T-cell (primary cell): Measurements from ENCODE around the gene ARHGEF11. TPM values are rescaled to one million over a fixed set of nuclear protein-coding genes. Genes with fewer than 3 reads are reported as not detected.

Experiments used
- ATAC-seq, 4 experiments: fragments of 200-7000 bp in 3 of 4; fragments of 150-1000 bp in 1 of 4; cut with Tn5 transposase; replicated peaks in 1 of 4; 1 replicate in 3 of 4; 2 replicates in 1 of 4; pipeline ENCODE4 v1.10.0; 2021; ENCODE audit warnings: moderate library complexity in 3 of 4, mild to moderate bottlenecking in 2 of 4, moderate number of reproducible peaks in 1 of 4
- CTCF ChIA-PET, 2 donors: fragments of 300-600 bp; sonication (Branson Sonifier 250); formaldehyde crosslinking; loops; one replicate each; lab custom pipeline; 2022; ENCODE audit warnings: antibody characterized with exemption in 2 of 2; lab: Charles Lee
- POLR2A ChIA-PET, 2 donors: fragments of 300-600 bp; sonication (Branson Sonifier 250); formaldehyde crosslinking; loops; one replicate each; lab custom pipeline; 2022; ENCODE audit warnings: antibody characterized with exemption in 2 of 2; lab: Charles Lee
- DNase-seq, 35 experiments: peaks; one replicate each; pipeline versions ENCODE4 v3.0.0 to v3.0.0-alpha.2; 2013 to 2023
- H3K27ac ChIP-seq: one replicate; pipeline ENCODE4 v1.5.1; 2013; ENCODE audit warnings: low read length
- H3K27me3 ChIP-seq, 2 experiments: replicated peaks in 1 of 2; 1 replicate in 1 of 2; 2 replicates in 1 of 2; pipeline versions ENCODE4 v1.6.1 to v1.7.0; 2013; ENCODE audit warnings: low read length in 1 of 2, mixed read lengths in 1 of 2; ENCODE audit not compliant: control insufficient read depth in 2 of 2, insufficient read depth in 2 of 2; ENCODE audit errors: extremely low read depth in 1 of 2
- H3K36me3 ChIP-seq, 2 donors: 1 replicate in 1 of 2; 2 replicates in 1 of 2; pipeline versions ENCODE4 v1.6.1 to v1.7.0; 2013; ENCODE audit warnings: low read length in 1 of 2; ENCODE audit not compliant: control insufficient read depth in 2 of 2, insufficient read depth in 1 of 2; ENCODE audit errors: extremely low read depth in 1 of 2
- H3K4me1 ChIP-seq, 2 experiments: 1 replicate in 1 of 2; 2 replicates in 1 of 2; pipeline versions ENCODE4 v1.6.1 to v1.7.0; 2013; ENCODE audit warnings: low read length in 2 of 2, mixed read lengths in 1 of 2; ENCODE audit not compliant: insufficient read depth in 2 of 2, control insufficient read depth in 1 of 2; ENCODE audit errors: extremely low read depth in 1 of 2
- H3K4me3 ChIP-seq, 2 donors: 1 replicate in 1 of 2; 2 replicates in 1 of 2; pipeline versions ENCODE4 v1.5.1 to v1.7.0; 2013; ENCODE audit warnings: mild to moderate bottlenecking in 2 of 2, low read length in 1 of 2, moderate library complexity in 1 of 2; ENCODE audit not compliant: control insufficient read depth in 1 of 2; ENCODE audit errors: extremely low read depth in 1 of 2
- H3K9me3 ChIP-seq: 2 replicates; pipeline ENCODE4 v1.7.0; 2013
- H3K27ac Mint-ChIP-seq, 2 donors: one replicate each; pipeline ENCODE4 v1.8.0; 2020 to 2021; ENCODE audit warnings: mild to moderate bottlenecking in 2 of 2, mixed read lengths in 2 of 2
- H3K27me3 Mint-ChIP-seq, 2 donors: one replicate each; pipeline ENCODE4 v1.8.0; 2021 to 2022; ENCODE audit warnings: mixed read lengths in 2 of 2
- H3K36me3 Mint-ChIP-seq: one replicate; pipeline ENCODE4 v1.8.0; 2021; ENCODE audit warnings: mixed read lengths
- H3K4me1 Mint-ChIP-seq, 3 donors: one replicate each; pipeline ENCODE4 v1.8.0; 2020 to 2022; ENCODE audit warnings: mixed read lengths in 3 of 3, mild to moderate bottlenecking in 1 of 3
- H3K4me3 Mint-ChIP-seq, 3 donors: one replicate each; pipeline ENCODE4 v1.8.0; 2020 to 2022; ENCODE audit warnings: mild to moderate bottlenecking in 3 of 3, mixed read lengths in 3 of 3, moderate library complexity in 3 of 3
- H3K9me3 Mint-ChIP-seq, 3 donors: one replicate each; pipeline ENCODE4 v1.8.0; 2020 to 2022; ENCODE audit warnings: mixed read lengths in 3 of 3
- WGBS: methylation state at CpG from one replicate; pipeline ENCODE4 v1.1.5; 2013; ENCODE audit warnings: missing lambda C conversion rate; ENCODE audit not compliant: insufficient coverage; 5-methylcytosine and 5-hydroxymethylcytosine counted together
- total RNA-seq, 35 experiments: library from RNA in 6 of 35; stranded (reverse) in 6 of 35; fragments of 120-200 nt in 1 of 35; gene quantifications; one replicate each; pipeline versions ENCODE4 v1.2.1 to v1.2.4 and lab custom pipeline; 2013 to 2026

ARHGEF11 gene
- total RNA-seq, 5 donors from 2014 or later (not counting 1 experiment from before 2014, with no cell fraction given) = 20.7 to 34.6 (median 34.1) TPM

DNA sequence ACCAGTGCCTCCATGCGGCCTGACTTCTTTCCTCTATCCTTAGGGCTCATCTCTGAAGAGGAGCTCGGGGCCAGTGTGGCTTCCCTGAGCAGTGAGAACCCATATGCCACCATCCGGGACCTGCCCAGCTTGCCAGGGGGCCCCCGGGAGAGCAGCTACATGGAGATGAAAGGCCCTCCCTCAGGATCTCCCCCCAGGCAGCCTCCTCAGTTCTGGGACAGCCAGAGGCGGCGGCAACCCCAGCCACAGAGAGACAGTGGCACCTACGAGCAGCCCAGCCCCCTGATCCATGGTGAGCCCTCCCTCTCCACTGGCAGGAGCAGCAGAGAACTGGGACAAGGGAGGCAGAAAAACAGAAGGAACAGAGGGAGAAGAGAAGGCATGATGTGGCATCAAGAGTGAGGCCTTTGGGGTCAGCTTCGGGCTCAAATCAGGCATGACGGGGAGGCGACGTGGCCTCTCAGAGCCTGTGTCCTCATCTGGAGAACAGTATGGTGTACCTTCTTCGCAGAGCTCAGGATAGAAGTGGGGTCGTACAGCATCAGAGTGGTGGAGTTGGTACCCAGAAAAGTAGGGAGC, 131.6 kb downstream of the ARHGEF11 start:
- Mint-ChIP-seq H3K4me1 (no peaks in the 10 kb centered on the region), H3K36me3 (no peaks in the 10 kb centered on the region), H3K4me3 (no peak overlapping the region), H3K27me3 (peaks cover 35 to 49% of the 10 kb centered on the region in 2 donors), H3K27ac (no peak overlapping the region), H3K9me3 (no peaks in the 10 kb centered on the region)
- ChIA-PET CTCF (no interaction called here), POLR2A (no interaction called here)
- DNase-seq = no peak
- no peak overlapping the region for H3K4me3 ChIP-seq
- H3K4me1 ChIP-seq = peaks cover 0 to 6% of the 10 kb centered on the region in 2 experiments
- ATAC-seq = no peak
- H3K27ac ChIP-seq = no peak overlapping the region
- H3K36me3 ChIP-seq = no peaks in the 10 kb centered on the region
- 82% methylated on average over 10 of the region's 13 CpGs for WGBS
- peaks cover 0 to 62% of the 10 kb centered on the region in 2 experiments for H3K27me3 ChIP-seq
- H3K9me3 ChIP-seq = no peaks in the 10 kb centered on the region

DNA sequence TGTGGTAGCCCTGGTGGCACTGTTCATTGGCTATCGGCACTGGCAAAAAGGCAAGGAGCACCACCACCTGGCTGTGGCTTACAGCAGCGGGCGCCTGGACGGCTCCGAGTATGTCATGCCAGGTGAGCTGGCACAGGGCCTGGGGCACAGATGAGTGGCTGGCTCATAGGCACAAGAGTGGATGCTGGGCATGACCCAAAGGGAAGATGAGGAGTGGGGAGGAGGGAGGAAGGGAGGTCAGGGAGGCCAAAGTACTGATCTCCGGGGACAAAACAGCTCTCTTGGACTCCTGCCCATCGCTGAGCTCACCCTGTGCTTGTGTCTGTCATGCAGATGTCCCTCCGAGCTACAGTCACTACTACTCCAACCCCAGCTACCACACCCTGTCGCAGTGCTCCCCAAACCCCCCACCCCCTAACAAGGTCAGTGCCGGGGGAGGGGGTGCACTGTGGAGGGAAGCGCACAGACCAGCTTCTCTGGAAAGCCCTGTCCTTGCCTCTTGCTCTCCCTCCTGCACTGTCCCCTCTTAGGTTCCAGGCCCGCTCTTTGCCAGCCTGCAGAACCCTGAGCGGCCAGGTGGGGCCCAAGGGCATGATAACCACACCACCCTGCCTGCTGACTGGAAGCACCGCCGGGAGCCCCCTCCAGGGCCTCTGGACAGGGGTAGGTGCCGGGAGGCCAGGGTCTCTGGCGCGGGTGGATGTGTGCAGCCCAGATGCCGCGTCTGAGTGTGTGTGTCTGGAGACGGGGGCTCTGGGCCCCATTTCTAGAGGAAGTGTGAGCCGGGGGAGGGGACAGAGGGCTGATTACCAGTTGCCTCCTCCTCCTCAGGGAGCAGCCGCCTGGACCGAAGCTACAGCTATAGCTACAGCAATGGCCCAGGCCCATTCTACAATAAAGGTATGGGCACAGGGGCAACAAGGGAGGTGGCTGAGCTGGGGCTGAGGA, 132.4 kb downstream of the ARHGEF11 start:
- peaks cover 29 to 43% of the 10 kb centered on the region in 2 donors for H3K27me3 Mint-ChIP-seq
- WGBS = 62% methylated on average over 14 of the region's 24 CpGs
- ChIA-PET POLR2A (no interaction called here), CTCF (no interaction called here)
- Histone ChIP-seq H3K9me3 (no peaks in the 10 kb centered on the region), H3K27me3 (peaks cover 0 to 63% of the 10 kb centered on the region in 2 experiments), H3K4me1 (peaks cover 0 to 6% of the 10 kb centered on the region in 2 experiments), H3K4me3 (no peak overlapping the region), H3K27ac (no peak overlapping the region), H3K36me3 (no peaks in the 10 kb centered on the region)
- H3K27ac Mint-ChIP-seq = peak overlapping the region in 1 of 2 donors; percentile 15
- H3K9me3 Mint-ChIP-seq = no peaks in the 10 kb centered on the region
- H3K36me3 Mint-ChIP-seq = no peaks in the 10 kb centered on the region
- no peaks in the 10 kb centered on the region for H3K4me1 Mint-ChIP-seq
- H3K4me3 Mint-ChIP-seq = no peak overlapping the region
- DNase-seq (no peak), ATAC-seq (no peak)

DNA sequence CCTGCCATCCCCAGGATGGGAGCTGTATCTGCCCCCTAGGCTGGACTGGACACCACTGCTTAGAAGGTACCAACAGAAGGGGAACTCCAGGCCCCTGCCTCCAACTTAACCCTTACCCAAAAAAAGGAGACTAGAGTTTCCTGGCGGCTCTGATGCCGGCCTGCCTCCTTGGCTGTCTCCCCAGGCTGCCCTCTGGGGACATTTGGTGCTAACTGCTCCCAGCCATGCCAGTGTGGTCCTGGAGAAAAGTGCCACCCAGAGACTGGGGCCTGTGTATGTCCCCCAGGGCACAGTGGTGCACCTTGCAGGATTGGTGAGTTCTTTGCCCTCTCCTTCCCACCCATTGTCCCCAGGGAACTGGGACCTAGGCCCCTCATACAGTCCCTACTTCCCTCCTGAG, 133.2 kb downstream of the ARHGEF11 start:
- H3K4me1 Mint-ChIP-seq = no peaks in the 10 kb centered on the region
- Histone ChIP-seq H3K36me3 (no peaks in the 10 kb centered on the region), H3K9me3 (no peaks in the 10 kb centered on the region), H3K4me1 (peaks cover 0 to 6% of the 10 kb centered on the region in 2 experiments), H3K27ac (no peak overlapping the region), H3K4me3 (no peak overlapping the region), H3K27me3 (peaks cover 0 to 64% of the 10 kb centered on the region in 2 experiments)
- WGBS = 68% methylated on average over 2 of the region's 2 CpGs
- no peak for DNase-seq
- H3K27me3 Mint-ChIP-seq = peaks cover 26 to 38% of the 10 kb centered on the region in 2 donors
- no peaks in the 10 kb centered on the region for H3K36me3 Mint-ChIP-seq
- no peak overlapping the region for H3K27ac Mint-ChIP-seq
- H3K4me3 Mint-ChIP-seq = no peak overlapping the region
- POLR2A ChIA-PET = no interaction called here
- CTCF ChIA-PET = no interaction called here
- H3K9me3 Mint-ChIP-seq = no peaks in the 10 kb centered on the region
- ATAC-seq = no peak

DNA sequence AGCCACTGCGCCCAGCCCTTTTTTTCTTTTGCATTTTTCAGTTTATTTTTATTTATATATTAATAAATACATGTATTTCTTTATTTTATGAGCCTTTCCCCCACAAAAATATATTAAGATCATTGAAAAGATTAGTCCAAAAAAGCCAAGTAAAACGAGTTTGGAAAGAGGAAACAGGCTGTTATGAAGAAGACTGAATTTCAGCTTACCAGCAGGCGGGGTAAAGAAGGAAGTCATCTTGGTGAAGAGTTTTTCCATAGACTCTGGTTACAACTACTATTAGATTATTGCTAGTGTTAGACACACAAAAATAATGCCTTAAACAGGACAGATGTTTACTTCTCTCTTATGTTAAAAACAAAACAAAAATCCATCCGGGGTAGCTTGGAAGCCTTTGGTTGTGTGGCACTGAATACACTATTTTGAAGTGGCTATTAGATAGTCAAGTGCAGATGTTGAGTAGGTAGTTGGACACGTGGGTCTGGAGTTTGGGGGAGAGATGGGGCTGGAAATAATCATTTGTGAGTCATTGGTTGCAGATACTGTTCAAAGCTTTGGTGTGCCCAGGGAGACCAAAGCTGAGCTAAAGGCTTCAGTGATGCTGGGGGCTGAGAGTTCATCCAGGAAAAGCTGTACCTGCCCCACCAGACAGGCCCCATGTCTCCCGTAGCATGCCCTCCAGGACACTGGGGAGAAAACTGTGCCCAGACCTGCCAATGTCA, 133.8 kb downstream of the ARHGEF11 start:
- Histone ChIP-seq H3K36me3 (no peaks in the 10 kb centered on the region), H3K4me1 (peaks cover 0 to 6% of the 10 kb centered on the region in 2 experiments), H3K27ac (no peak overlapping the region), H3K27me3 (peaks cover 0 to 68% of the 10 kb centered on the region in 2 experiments), H3K4me3 (no peak overlapping the region), H3K9me3 (no peaks in the 10 kb centered on the region)
- WGBS = 100% methylated on average over 2 of the region's 6 CpGs
- H3K27me3 Mint-ChIP-seq = peaks cover 24 to 38% of the 10 kb centered on the region in 2 donors
- H3K4me1 Mint-ChIP-seq = no peaks in the 10 kb centered on the region
- DNase-seq (no peak), ATAC-seq (no peak)
- H3K36me3 Mint-ChIP-seq = no peaks in the 10 kb centered on the region
- ChIA-PET CTCF (no interaction called here), POLR2A (no interaction called here)
- H3K9me3 Mint-ChIP-seq = no peaks in the 10 kb centered on the region
- H3K27ac Mint-ChIP-seq = no peak overlapping the region
- no peak overlapping the region for H3K4me3 Mint-ChIP-seq

DNA sequence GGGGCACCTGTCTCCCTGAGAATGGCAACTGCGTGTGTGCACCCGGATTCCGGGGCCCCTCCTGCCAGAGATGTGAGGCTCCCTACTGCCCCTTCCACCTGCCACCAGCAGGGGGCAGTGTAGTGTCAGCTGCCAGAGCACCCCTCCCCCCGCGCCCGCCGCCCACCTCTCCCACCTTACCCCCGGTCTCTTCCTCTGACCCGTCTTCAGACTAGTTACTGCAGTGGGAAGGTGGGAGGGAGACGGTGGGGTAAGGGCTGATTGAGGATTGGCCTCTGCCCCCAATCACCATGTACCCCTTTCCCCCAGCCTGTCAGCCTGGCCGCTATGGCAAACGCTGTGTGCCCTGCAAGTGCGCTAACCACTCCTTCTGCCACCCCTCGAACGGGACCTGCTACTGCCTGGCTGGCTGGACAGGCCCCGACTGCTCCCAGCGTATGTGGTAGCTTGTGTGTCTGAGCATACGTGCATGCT, 135.2 kb downstream of the ARHGEF11 start:
- ATAC-seq = peak; percentile 47 to 73 (median 60)
- H3K27me3 ChIP-seq = peaks cover 0 to 68% of the 10 kb centered on the region in 2 experiments
- POLR2A ChIA-PET = no interaction called here

DNA sequence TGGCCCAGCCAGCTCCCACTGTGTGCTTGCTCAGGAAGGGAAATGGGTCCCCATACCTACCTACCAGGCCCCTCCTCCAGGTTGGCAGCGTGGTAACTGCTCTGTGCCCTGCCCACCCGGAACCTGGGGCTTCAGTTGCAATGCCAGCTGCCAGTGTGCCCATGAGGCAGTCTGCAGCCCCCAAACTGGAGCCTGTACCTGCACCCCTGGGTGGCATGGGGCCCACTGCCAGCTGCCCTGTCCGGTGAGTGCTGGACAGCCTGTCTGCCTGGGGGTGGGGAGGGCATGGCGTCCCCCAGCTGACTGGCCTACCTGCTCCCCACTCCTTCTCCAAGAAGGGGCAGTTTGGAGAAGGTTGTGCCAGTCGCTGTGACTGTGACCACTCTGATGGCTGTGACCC, 135.9 kb downstream of the ARHGEF11 start:
- Mint-ChIP-seq H3K27ac (no peak overlapping the region), H3K36me3 (no peaks in the 10 kb centered on the region), H3K4me1 (no peaks in the 10 kb centered on the region), H3K27me3 (peaks cover 12 to 29% of the 10 kb centered on the region in 2 donors), H3K4me3 (no peak overlapping the region), H3K9me3 (no peaks in the 10 kb centered on the region)
- 40% methylated on average over 1 of the region's 5 CpGs for WGBS
- peaks cover 0 to 66% of the 10 kb centered on the region in 2 experiments for H3K27me3 ChIP-seq
- no peak for ATAC-seq
- no peaks in the 10 kb centered on the region for H3K9me3 ChIP-seq
- H3K27ac ChIP-seq = no peak overlapping the region
- H3K36me3 ChIP-seq = no peaks in the 10 kb centered on the region
- H3K4me1 ChIP-seq = peaks cover 0 to 6% of the 10 kb centered on the region in 2 experiments
- ChIA-PET CTCF (no interaction called here), POLR2A (no interaction called here)
- no peak for DNase-seq
- H3K4me3 ChIP-seq = no peak overlapping the region

More for the DNA sequence above, 135.2 kb downstream of the ARHGEF11 start:
- CTCF ChIA-PET = interaction anchor here in 1 of 2 donors (0.7 to 0.9 kb wide), 2 partner anchors 50 to 60 kb away, joined by 3 read pairs; no protein-coding TSS in a partner anchor
- H3K9me3 ChIP-seq = no peaks in the 10 kb centered on the region
- no peaks in the 10 kb centered on the region for H3K4me1 Mint-ChIP-seq
- no peak overlapping the region for H3K4me3 ChIP-seq
- WGBS = 78% methylated on average over 3 of the region's 18 CpGs
- no peaks in the 10 kb centered on the region for H3K36me3 Mint-ChIP-seq
- H3K27ac ChIP-seq = no peak overlapping the region
- no peaks in the 10 kb centered on the region for H3K9me3 Mint-ChIP-seq
- peaks cover 0 to 6% of the 10 kb centered on the region in 2 experiments for H3K4me1 ChIP-seq
- peaks cover 14 to 35% of the 10 kb centered on the region in 2 donors for H3K27me3 Mint-ChIP-seq
- no peak overlapping the region for H3K4me3 Mint-ChIP-seq
- no peak overlapping the region for H3K27ac Mint-ChIP-seq
- DNase-seq = peak in 31 of 35 experiments; percentile 18 to 76 (median 45)
- no peaks in the 10 kb centered on the region for H3K36me3 ChIP-seq
